Measurements from ENCODE around the gene BICD1.

- TF ChIP-seq CTCF (IDR thresholded peaks at IDR 0.05; ENCODE audit: low read depth, low read length, poor library complexity, severe bottlenecking) (no peak), EZH2phosphoT487 (IDR thresholded peaks at IDR 0.05; ENCODE audit: borderline replicate concordance, low read length) (no peak)
Observed at GRCh38 chr12:32367381-32367780, 260.7 kb downstream of the BICD1 start.

Data from DOHH2 (cell line).